Inflammatory macrophage treated with lipopolysaccharide for 4 hours (primary cell): ENCODE data around the gene FGD5.

Experiments used
- DNase-seq: peaks from one replicate; pipeline ENCODE4 v3.0.0-alpha.2; 2020

Gene FGD5

DNA sequence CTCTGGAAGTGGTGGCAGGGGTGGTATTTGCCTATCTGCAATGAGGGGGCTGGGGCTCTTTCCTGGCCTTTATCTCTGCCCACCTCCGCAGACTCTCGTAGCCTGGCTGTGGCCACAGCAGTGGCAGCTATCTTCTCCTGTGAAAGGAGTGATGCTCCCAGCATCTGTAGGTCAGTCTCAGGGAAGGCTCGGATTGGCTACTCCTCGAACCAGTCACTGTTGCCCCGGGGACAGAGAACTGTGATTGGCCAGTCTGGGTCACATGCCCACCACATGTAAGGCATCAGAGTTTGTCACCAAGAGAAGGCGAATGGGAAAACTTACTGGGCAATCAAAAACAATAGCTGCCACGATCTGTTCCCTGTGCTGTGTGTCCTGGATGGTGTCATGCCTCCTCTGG, 30.1 kb upstream of the FGD5 start:
- no peak for DNase-seq

DNA sequence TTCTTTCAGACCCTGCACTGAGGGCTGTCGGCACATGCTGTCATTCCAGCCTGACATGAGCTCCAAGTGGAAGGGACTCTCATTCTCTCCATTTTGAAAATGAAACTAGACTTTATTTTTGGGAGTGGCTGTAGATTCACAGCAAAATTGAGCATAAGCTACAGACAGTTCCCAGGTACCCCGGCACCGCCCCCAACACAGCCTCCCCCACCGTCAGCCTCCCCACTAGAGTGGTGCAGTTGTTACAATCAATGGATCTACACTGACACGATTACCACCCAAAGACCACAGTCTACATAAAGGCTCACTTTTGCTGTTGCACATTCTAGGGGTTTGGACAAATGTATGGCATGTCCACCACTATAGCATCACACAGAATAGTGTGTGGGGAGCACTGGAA, 29.5 kb upstream of the FGD5 start:
- DNase-seq, result no peak

DNA sequence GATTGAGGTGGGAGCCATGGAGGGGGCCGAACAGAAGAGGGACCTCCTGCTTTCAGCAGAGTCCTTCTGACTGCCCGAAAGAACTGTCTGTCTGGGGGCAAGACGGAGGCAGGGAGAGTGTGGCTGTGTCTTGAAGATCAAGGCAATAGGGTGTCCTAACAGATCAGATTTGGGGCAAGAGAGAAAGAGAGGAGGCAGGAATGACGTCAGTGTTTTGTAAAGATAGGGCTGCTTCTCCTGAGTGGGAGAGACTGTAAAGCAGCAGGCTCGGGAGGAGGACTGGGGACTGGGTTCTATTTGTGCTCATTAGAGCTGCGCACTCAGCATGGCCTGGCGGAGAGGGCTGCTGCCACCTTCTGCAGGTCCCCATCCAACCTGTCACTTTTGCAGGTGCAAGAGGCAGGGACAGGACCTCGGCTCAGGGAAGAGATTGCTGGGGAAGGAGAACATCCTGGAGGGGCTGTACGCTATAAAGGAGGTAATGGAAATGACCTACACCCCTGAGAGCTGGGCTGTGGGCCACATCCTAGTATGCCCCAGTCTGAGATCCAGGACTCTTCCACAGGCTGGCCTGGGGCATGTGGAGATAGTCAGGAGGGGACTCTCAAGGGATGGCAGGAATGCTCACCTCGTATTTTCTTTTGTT, 29.0 kb upstream of the FGD5 start:
- DNase-seq, result no peak

DNA sequence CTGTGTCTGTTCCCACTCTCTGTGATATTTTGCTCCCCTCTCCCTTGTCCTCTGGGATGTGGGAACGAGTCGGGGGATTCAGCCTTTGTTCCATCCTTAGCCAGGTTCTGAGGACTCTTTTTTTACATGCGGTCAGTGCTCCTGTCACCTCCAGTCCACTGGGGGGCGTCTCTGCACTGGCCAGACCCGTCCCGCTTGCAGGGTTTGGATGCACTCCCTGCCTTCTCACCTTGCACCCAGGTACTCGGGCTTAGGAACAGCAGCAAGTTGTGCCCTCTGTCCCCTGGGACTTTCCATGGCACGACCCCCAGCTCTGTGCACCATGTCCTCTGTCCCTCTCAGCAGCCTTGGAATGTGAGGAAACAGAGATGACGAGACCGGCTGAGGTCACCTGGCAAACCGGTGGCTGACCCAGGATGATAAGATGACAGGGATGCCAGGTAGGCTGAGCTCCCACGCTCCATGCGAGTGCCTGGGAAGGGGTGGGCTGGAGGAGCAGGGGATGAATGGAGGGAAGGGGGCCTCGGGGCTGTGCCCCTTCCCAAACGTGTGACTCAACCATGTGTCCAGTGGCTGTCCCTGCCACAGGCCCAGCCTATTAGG, 27.3 kb upstream of the FGD5 start:
- peak; percentile 64 for DNase-seq

DNA sequence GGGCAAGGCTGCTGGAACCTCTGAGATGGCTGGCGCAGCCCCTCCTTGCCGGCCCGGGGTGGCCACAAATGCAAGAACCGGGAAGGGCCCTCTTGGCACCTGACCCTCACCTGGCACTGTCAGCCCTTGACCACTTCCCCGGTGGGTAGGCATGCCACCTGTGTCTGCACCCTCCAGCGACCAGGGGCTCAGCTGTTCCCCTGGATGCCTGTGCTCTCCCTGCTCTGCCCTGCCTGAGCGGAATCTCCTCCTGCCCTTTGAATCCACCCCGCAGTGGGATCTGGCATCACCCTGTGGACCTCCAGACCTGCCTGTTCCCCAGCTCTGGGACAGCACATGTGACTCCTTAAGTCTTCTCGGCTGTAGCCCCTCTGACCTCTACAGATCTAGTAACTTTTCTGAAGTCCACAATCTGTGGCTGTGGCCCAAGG, 26.1 kb upstream of the FGD5 start:
- DNase-seq, result no peak

DNA sequence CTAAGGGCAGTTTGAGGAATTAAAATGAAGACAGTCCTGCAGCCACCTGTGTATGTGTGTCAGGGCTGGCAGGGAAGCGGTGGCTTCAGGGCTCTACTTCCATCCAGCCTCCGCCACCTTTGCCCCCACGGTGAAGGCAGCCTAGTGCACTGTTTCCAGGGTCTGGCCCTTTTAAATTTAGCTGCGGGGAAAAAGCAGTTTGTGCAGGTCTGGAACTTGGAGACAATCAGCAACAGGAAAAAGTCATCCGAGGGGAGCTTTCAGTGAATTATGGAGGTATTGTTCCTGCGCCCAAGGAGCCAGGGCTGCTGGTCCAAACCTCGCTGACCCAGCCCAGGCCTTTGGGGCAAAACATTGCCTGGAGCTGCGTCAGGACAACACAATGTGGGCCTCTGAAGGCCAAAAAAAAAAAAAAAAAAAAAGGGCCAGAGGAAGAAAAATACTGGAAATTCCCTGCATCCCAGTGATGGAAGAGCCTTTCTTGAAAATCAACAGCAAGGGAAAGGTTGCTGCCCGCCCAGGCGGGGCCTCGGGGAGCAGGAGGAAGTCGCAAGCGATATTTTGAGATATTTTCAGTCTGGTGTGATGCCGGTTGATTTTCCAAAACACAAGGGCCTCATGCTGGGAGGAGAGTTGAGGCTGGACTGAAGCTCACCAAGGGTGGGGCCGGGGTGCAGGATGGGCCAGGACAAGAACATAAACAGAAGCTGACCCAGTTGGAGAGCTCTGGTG, 25.5 kb upstream of the FGD5 start:
- no peak for DNase-seq

DNA sequence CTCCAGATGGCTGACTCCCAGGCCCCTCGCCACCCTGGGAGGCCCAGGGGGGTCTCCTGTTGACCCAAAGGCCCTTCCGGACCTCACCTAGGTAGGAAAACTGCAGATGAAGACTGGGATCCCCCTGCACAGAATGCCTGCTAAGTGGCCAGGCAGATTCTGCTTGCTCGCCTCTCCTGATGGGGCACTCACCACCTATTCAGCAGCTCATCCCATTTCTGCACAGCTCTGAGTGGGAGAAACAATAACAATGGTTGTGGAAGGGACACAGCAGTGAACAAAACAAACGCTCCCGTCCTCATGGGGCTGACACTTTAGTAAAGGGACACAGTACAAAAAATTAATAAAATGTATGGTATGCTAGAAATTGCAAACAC, 24.9 kb upstream of the FGD5 start:
- no peak for DNase-seq

DNA sequence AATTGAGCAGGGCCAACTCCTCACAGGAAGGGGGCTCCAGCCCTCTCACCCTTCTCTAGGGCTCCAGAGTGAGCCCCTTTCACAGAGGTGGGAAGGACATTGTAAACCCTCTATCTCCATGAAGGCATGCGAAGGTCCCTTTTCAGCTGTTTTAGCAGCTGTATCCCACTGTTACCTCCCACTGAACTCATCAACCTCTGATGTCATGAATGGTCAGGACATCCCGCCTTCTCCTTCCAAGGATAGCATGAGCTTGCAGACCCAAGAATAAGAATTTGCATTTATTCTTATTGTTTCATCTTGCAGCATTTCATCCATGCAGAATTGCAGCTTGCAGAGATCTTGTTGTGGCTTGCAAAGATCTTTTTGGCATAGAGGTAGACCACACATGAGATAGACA, 24.3 kb upstream of the FGD5 start:
- DNase-seq, result no peak

DNA sequence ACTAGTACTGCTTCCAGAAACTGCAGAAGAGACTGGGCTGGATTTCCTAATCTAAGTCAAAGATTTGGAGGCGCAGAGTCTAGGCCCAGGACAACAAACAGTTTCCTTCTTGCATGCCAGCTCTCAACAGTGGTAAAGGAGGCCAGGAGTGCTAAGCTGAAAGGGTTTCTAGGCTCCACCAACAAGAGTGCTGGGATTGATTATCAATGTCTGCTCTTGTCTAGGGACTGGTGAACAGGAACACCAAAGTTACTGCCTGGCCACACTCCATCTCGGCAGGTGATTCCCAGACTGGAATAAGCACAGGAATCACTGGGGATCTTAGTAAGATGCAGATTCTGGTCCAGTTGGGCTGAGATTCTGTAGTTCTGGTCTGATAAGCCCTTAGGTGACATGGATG, 22.8 kb upstream of the FGD5 start:
- no peak for DNase-seq

DNA sequence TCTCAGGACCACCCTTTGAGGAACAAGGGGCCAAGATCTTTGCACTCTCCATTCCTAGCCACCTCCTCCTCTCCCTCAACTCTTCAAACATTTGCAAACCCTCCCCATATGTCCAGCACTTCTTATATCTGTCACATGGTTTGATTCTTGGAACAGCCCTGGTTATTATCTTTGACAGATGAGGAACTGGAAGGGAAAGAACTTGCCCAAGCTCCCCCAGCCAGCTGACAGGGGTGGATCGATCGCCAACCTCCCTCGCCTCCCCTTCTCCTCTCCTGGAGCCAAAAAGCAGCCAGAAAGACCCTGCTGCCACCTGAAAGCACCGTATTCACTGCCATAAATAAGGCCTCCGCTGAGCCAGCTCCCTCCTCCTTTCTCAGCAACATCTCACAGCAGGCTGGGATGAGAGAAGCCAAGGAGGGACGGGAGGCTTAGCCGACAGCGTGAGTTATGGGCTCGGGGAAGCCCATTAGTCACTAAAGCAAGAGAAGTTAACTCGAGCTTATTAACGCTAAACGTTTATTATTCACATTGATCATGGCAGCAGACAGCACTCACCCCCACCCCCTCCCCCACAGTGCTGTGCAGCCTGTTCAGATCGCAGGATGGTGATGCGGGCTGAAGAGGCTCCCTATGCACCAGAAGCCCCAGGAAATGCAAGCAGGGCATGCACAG, 22.2 kb upstream of the FGD5 start:
- no peak for DNase-seq

DNA sequence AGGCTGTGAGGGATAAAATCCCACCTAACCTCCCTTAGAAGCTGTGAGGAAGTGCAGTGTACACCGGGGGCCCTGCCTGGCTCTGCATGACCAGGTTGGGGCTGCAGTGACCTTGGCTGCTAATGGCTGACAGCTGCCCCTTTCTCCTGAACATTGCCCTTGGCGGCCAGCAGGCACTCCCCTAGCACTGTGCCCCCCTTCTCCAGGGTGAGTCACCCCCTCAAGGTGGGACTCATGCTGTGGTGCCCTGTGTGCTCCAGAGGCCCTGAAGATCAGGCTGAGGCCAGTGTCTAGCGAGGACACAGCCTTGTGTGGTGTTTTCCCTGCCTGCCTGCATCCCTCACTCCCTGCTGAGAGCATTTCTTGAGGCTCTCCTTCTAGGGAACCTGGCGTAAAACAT, 21.0 kb upstream of the FGD5 start:
- no peak for DNase-seq

DNA sequence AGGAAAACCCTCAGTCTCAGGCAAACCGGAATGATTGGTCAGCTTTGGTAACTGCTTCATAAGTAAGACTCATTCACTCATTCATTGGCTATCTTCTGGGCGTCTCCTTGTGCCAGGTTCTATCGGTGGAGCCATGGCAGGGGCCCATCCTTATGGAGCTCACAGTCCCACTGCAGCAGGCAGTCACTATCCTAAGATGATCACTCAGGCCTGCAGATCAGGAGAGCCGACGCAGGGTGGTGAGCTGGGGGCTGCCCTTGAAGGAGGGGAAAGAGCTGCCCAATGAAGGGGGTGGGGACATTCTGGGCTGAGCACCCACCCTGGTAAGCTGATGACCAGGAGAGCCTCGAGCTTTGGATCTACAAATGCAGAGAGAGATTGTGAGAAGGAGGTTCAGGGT, 20.5 kb upstream of the FGD5 start:
- no peak for DNase-seq

DNA sequence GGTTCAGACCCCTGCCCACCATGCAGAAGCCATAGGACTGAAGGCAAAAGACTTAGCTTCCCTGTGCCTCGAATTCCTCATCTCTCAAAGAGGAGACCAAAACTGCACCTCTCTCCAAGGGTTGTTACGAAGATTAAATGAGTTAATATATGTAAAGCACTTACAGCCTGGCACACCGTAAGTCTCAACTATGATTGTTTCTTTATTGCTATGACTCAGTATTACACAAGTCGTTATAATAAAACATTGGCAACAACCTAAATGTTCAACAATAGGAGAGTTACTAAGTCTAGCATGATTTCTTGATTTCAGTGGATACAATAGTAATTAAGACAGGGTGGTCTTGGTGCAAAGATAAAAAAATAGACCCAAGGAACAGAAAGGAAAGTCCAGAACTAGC, 19.6 kb upstream of the FGD5 start:
- DNase-seq, result no peak

DNA sequence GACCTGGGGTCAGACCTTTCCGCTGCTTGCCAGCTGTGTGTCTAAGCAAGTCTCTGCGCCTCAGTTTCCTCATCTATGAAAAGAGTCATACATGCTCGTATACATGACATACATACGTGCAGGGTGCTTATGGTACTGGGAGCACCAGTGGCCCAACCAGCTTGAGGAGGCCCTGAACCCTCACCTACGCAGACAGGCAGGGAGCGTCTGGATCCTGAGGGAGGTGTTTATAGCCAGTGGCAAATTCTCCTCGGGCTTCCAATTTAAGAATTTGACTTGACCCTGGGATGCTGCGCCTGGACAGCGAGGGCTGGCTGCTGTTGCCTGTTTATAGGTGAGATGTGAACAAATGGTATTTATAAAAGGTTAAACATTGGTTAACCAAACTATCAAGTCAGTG, 17.7 kb upstream of the FGD5 start:
- no peak for DNase-seq

DNA sequence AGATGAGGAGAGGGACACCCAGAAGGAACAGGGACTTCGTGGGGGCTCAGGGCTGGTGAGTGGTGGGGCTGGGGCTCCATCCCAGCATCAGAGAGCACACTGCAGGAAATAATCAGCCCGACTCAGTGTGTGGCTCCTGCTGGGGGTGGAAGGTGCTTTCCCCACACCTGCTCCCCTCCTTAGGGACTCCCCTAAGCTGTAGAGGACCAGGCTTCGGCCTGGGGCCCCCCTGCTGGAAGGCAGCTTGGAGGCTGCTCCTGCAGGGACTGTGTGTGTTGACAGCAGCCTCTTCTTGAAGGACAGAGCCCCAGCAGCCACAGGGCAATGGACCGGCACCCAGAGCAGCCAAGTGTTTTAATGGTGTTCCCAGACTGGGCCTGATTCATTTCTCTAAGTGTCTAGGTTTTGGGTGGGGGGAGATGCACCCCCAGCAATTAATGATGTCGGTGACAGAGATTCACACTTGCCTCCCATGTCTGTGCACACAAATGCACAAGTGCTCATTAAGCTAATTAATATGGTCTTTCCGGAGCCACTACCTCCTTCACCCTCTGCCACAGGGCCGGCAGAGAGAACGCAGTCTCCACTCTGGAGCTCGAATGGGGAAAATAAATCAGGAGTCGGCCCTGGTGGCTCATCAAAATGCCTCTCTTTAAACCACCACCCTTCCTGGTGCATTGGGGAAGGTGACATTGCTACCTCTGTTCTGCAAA, 16.9 kb upstream of the FGD5 start:
- no peak for DNase-seq

DNA sequence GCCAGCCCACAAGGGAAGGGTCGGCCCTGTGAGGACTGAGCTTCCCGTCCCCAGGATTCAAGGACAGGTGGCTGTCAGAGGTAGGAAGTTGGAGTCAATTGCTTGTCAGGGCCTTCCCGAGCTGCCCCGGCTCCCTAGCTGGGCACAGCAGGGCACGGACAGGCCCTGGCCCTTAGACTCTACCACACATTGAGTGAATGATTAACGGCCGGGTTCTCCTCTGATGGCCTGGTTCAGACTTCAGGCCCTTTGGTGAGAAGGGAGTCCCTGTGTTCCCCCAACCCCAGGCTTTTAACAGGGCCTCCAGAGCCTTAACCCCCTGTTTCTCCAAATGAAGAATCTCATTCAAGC, 16.4 kb upstream of the FGD5 start:
- no peak for DNase-seq

DNA sequence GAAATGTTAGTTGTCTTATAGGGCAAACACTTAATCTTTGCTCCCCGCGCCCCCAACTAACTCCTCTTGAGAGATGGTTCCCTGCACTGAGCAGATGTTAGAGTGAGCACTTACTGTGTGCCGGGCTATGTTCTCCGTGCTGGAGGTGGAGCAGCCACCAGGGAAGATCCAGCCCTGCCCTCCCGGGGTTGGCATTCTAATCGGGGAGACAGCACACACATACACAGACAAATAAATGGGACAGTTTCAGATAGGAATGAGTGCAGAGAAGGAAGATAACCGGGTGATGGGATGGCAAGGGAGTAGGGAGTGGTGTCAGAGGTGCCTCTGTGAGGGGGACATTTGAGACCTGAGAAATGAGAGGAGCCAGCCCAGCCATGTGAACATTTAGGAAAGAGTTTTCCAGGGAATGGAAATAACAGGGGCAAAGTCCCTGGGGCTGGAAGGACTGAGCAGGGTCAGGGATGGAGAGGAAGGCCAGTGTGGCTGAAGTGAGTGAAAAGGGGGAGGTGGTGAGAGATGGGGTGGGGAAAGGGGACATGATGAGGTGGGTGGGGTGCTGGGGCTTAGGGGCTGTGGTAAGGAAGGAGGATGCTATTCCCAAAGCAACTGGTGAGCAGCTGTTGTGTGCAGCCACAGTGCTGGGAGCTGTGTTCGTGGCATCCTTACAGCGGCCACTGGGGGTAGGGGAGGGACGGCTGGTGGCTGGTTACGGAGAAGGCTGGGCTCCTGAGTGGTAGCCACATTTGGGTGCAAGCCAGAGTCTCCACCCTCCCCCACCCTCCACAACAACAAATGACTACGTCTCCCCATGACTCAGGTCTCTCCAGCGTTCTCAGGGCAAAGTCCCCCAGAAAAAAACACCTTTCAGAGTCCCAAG, 15.4 kb upstream of the FGD5 start:
- DNase-seq, result no peak

DNA sequence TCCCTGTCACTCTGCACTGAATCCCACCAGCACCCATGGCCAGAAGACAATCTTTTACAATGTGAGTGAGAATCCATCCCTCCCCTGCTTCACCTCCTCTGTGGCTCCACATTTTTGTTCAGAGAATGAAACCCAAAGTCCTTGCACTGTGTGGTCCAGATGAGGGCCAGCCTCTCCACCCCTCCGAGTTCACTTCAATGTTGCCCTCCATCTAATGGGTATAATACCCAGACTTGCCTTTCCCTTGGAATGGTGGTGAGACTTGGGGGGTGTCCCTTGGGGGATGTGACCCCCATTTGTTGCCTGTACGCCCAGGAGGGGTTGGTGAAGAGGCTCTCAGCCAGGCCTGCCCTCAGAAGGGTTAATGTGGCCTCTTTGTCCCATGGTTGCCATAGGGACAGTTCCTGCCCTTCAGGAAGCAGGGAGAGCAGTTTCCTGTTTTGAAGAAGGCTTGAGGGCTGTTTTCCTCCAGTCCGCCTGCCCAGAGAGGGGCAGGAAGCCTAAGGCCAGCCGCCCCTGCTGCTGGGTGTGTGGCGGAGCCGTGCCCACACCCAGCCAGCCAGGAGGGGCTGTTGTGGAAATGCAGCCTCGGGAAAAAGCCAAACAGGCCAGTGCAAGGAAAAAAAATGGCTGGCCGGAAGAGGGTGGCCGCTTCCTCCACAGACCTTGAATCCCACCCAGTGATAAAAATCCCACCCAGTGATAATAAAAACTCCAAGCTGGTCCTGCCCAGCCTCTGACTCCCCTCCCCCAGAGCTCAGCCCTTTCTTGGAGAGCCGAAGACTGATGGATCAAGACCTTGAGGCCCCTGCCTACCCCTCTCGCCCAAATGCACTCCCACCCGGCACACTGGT, 14.6 kb upstream of the FGD5 start:
- no peak for DNase-seq

DNA sequence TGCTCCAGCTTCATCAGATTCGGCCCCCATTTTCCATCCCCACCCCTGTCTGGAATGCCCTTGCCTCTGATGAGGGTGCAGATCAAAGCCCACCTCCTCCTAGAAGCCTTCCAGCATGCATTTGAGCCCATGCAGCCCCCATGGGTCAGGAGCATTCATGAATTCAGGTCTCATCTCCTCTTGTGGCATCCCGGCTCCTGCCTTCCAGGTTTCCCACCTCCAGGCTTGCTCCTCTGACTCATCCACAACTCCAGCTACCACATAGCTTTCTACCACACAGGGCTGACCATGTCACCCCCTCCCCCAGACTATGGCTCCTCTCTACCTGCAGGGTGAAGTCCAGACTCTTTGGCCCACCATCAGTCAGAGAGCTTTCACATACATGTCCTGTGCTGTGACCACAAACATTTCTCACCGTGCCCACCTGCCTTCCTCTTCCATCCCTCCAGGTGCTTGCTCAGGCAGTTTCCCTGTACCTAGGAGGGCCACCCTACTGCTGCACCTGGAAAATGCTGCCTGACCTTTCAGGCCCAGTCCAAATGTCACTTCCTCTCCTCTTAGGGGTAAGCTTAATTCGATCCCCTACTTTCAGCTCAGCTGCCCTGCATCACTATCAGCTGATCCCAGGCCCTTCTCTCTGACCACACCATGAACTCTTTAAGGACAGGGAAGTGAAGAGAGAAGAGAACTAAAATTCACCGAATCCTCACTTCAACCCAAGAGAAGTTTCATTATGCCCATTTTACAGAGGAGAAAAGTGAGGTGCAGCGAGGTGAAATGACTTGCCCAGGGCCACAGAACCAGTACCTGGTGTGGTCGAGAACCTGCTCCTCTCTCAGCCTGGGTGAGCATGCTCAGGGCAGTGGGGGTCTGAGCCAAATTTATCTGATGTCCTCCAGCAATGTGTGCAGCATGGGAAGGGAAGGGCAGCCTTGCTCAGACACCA, 13.7 kb upstream of the FGD5 start:
- peak; percentile 82 for DNase-seq

DNA sequence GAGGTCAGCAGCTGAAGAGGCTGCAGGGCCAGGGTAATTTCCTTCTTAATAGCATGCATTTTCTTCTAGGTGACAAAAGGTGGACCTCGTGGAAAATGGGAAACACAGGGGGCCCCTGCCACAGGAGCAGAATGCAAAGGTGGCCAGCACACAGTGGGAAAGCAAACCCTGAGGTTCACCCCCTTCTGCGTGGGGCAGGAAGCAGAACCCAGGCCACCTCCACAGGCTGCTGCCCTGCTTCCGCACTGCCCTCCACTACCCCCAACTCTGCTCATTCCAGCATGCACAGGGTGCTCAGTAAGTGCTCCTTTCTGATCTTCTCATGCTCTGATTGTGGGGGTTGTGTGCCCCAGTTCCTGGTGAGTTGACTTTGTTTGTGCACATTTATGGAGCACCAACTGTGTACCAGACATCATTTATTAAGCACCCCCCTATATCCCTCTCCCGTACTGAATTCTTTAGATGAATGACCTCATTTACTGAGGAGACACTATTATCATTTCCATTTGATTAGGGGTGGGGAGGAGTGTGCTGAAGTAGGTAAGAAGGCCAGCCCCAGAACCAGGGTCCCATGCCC, 12.7 kb upstream of the FGD5 start:
- no peak for DNase-seq
